Measurements from ENCODE around the gene RPIA.
"Not testable (repeated sequence)": the region's sequence is repeated elsewhere in the genome, so short reads cannot be mapped to it uniquely, and the experiment has no call there.

The RPIA gene

DNA sequence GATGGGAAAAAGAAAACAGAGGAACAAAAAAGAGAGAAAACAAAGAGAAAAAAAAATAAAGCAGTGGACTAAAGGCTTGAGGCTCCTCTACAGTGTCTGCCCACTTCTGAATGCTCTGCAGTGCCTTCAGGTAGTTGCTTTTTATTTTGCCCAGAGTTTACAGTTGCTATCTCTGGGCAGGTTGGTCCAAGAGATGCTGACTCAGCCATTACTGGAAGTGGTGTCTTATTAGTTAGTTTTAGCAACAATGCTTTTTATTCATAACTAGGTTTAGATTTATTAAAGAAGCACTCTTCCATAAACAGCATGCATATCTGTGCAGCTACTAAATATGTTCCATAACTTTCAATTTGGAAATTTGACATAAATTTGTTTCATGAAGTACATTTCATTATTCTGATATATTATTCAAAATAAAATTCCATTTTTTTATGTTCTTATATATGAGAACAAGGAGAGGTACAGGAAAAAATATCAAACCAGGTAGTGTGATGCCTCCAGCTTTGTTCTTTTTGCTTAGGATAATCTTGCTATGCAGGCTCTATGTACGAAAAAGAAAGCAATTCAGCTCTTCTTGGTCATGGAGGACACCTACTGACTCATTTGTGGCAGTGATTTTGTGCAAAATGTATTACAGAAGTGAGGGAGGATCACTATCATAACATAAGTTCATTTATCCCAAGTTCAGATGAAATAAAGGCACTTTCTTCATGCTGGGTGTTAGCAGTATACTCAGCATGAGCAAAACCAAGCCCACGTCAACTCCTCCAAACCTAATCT is 69.5 kb downstream of the RPIA start:
- Histone ChIP-seq H3K27me3 (ENCODE audit: control insufficient read depth, insufficient read depth, low read length) (peaks cover 22% of the 10 kb centered on the region), H3K4me1 (ENCODE audit: control insufficient read depth, low read depth, low read length) (no peaks in the 10 kb centered on the region), H3K9me3 (ENCODE audit: control insufficient read depth, low read depth, low read length) (peaks cover 7% of the 10 kb centered on the region), H3K36me3 (ENCODE audit: control insufficient read depth, low read depth, low read length) (no peaks in the 10 kb centered on the region), H3K9ac (ENCODE audit: low read length) (no peak overlapping the region), H3K27ac (ENCODE audit: low read length) (no peak overlapping the region), H3K4me3 (ENCODE audit: low read length) (no peak overlapping the region)

DNA sequence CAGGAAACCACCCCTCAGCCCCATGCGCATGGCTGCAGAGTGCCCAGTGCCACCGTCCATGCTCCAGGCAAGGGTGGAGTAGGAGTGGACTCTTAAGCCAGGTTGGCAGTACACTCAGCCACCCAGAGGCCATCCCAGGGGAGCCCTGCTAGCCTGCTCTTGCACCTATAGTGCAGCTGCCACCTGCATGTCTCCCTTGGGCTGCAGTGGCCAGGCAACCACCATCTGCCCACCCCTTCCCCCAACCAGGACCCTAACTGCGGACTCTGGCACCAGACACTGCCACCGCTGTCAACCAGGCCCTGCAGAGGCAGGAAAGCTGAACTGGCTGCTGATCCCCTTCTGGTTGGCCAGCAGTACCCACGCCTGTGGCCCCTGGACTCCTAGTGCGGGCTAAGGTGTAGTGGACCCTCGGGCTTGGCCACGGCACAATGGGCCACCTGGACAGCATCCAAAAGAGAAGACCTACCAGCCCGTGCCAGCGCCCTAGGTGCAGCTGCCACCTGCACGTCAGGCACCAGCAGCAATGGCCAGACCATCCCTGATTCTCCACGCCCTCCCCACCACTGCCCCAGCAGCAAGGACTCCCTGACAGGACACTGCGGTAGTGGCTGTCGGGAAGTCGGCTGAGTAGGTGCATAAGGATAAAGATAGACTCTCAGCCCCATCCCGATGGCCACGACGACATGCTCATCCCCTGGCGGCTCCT is 72.8 kb downstream of the RPIA start:
- Histone ChIP-seq H3K36me3 (ENCODE audit: control insufficient read depth, low read depth, low read length) (no peaks in the 10 kb centered on the region), H3K4me3 (ENCODE audit: low read length) (no peak overlapping the region), H3K27me3 (ENCODE audit: control insufficient read depth, insufficient read depth, low read length) (peaks cover 30% of the 10 kb centered on the region), H3K4me1 (ENCODE audit: control insufficient read depth, low read depth, low read length) (no peaks in the 10 kb centered on the region), H3K9ac (ENCODE audit: low read length) (no peak overlapping the region), H3K9me3 (ENCODE audit: control insufficient read depth, low read depth, low read length) (peaks cover under 1% of the 10 kb centered on the region), H3K27ac (ENCODE audit: low read length) (no peak overlapping the region)

DNA sequence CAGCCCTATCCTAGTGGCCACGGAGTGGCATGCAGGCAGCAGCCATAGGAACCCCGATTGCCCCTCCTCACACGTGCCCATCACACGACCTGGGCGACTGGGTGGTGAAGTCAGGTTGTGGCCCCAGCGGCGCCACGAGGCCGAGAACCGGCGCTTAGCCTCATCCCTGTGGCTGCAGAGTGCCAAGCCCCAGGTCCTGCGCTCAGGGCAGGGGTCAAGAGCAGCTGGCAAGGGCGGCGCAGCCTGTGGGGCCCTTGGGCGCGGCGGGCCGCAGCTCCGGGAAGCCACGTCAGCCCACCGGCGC is 73.3 kb downstream of the RPIA start:
- H3K4me1 ChIP-seq (ENCODE audit: control insufficient read depth, low read depth, low read length) = no peaks in the 10 kb centered on the region
- no peak overlapping the region for H3K9ac ChIP-seq (ENCODE audit: low read length)
- peak overlapping the region; percentile 38 for H3K4me3 ChIP-seq (ENCODE audit: low read length)
- no peaks in the 10 kb centered on the region for H3K9me3 ChIP-seq (ENCODE audit: control insufficient read depth, low read depth, low read length)
- H3K27me3 ChIP-seq (ENCODE audit: control insufficient read depth, insufficient read depth, low read length) = peaks cover 30% of the 10 kb centered on the region
- no peak overlapping the region for H3K27ac ChIP-seq (ENCODE audit: low read length)
- H3K36me3 ChIP-seq (ENCODE audit: control insufficient read depth, low read depth, low read length) = no peaks in the 10 kb centered on the region

DNA sequence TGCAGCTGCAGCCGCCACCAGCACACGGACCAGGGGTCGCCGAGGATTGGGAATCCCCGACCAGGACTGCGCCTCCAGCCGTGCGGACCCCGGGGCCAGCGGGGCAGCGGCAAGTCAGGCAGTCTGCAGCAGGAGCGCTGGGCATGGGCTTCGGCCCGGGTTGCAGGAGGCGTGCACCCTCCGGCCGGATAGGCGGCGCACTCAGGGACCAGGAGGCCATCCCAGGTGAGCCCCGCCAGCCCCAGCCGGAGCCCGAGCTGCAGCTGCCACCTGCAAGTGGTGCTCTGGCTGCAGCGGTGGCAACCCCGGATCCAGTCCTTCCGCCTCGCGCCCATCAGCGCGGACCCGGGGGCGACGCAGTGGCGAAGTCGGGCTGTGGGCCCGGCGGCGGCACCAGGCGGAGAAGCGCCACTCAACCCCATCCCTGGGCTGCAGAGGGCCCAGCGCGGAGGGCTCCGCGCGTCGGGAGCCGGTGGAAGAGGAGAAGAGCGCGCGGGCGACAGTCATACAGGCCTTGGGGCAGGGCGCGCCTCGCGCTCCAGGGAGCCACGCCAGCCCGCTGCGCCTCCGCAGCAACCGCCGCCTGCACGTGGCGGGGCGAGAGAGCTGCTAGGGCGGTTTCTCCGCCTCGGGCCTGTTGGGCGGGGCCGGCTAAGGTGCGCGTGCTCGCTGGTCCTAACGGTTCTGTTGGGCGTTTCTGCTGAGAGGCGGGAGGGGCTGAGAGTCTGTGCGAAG is 73.8 kb downstream of the RPIA start:
- no peak overlapping the region for H3K27ac ChIP-seq (ENCODE audit: low read length)

DNA sequence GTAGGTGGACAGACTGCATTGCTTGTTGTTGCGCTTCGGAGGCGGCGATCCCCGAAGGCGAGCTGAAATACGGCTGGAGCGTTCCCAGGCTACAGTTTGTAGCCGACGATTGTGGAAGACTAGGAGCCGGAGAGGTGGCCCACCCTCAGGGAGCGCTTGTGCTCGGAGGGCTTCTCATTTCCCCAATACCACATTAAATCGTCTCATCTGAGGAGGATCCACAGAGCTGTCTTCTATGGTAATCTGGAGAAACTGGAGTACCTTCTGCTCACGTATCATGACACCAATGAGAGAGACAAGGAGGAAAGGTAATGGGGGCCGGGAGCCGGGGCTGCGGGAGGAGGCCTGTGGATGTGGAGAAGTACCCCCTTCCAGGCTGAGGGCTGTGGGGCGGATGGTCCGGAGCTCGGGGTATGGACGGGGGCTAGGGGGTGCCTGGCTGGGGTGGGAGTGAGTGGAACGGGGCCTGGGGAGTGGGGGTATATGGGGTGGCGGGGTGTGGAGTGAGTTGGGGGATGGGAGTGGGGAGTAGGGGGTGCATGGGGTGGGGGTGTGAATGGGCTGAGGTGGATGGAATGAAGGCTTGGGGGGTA is 74.5 kb downstream of the RPIA start:
- not testable (repeated sequence) for H3K4me1 ChIP-seq (ENCODE audit: control insufficient read depth, low read depth, low read length); H3K9ac ChIP-seq (ENCODE audit: low read length); H3K27ac ChIP-seq (ENCODE audit: low read length); H3K36me3 ChIP-seq (ENCODE audit: control insufficient read depth, low read depth, low read length); H3K9me3 ChIP-seq (ENCODE audit: control insufficient read depth, low read depth, low read length)
- Histone ChIP-seq H3K27me3 (ENCODE audit: control insufficient read depth, insufficient read depth, low read length) (peaks cover 30% of the 10 kb centered on the region), H3K4me3 (ENCODE audit: low read length) (peak overlapping the region; percentile 38)

More for the DNA sequence above, 73.8 kb downstream of the RPIA start:
- Histone ChIP-seq H3K27me3 (ENCODE audit: control insufficient read depth, insufficient read depth, low read length) (peaks cover 30% of the 10 kb centered on the region), H3K9me3 (ENCODE audit: control insufficient read depth, low read depth, low read length) (no peaks in the 10 kb centered on the region), H3K4me3 (ENCODE audit: low read length) (peak overlapping the region; percentile 38), H3K4me1 (ENCODE audit: control insufficient read depth, low read depth, low read length) (no peaks in the 10 kb centered on the region), H3K36me3 (ENCODE audit: control insufficient read depth, low read depth, low read length) (no peaks in the 10 kb centered on the region), H3K9ac (ENCODE audit: low read length) (no peak overlapping the region)

DNA sequence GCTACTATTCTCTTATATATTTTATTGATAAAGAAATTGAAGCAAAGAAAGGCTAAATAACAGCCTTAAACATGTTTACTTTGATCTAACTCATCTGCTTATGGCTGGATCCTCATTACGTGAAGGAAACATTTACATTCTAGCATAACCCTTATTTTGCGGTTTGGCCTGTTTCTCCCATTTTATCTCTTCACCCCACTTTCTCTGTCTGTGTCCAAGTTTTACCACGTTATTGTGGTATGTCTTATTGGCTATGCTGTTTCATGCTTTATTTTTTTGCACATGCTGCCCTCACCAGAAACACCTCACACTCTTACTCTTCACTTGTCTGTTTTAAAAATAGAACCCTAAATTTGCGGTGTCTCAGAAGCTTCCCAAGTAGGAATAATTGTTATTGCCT is 78.5 kb downstream of the RPIA start:
- no peak overlapping the region for H3K27ac ChIP-seq (ENCODE audit: low read length)

DNA sequence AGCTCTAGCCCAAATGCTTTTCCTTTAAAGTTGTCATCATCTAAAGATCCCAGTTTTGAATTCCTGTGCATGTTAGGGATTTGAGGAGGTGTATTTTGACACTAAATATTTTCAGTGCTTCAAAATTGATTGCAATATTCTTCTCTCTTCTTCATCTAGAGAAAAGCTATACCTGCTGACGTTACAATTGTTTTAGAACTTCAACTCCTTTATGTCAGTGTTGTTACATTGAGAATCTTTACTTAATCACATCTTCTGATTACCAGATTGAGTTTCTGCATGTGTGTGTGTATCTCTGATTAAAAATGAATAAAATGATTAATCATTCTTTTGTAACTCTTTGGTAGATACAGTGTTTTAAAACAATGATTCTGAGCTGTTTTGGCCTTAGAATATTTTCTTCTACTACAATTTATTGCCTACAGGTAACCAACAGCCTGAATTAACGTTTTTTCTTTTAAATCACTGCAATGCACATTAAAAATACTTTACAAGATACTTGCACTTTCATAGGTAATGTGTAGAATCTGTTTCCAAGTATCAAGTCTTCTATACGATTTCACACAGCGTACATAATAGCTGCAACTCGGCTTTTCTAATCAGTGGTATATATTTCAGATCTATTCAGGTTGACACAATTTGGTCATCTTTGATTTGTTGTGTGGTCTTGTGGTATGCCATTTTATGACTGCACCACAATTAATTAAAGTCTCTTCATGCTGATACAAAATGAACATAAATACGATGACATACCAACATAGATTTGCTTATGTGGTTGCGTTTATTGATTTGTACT is 82.0 kb downstream of the RPIA start:
- not testable (repeated sequence) for H3K27ac ChIP-seq (ENCODE audit: low read length); H3K9me3 ChIP-seq (ENCODE audit: control insufficient read depth, low read depth, low read length); H3K9ac ChIP-seq (ENCODE audit: low read length); H3K36me3 ChIP-seq (ENCODE audit: control insufficient read depth, low read depth, low read length); H3K27me3 ChIP-seq (ENCODE audit: control insufficient read depth, insufficient read depth, low read length); H3K4me1 ChIP-seq (ENCODE audit: control insufficient read depth, low read depth, low read length); H3K4me3 ChIP-seq (ENCODE audit: low read length)

More for the DNA sequence above, 78.5 kb downstream of the RPIA start:
- no peak overlapping the region for H3K9ac ChIP-seq (ENCODE audit: low read length)
- no peaks in the 10 kb centered on the region for H3K4me1 ChIP-seq (ENCODE audit: control insufficient read depth, low read depth, low read length)
- H3K36me3 ChIP-seq (ENCODE audit: control insufficient read depth, low read depth, low read length) = no peaks in the 10 kb centered on the region
- H3K27me3 ChIP-seq (ENCODE audit: control insufficient read depth, insufficient read depth, low read length) = peaks cover 17% of the 10 kb centered on the region
- no peak overlapping the region for H3K4me3 ChIP-seq (ENCODE audit: low read length)
- H3K9me3 ChIP-seq (ENCODE audit: control insufficient read depth, low read depth, low read length) = peaks cover 4% of the 10 kb centered on the region

DNA sequence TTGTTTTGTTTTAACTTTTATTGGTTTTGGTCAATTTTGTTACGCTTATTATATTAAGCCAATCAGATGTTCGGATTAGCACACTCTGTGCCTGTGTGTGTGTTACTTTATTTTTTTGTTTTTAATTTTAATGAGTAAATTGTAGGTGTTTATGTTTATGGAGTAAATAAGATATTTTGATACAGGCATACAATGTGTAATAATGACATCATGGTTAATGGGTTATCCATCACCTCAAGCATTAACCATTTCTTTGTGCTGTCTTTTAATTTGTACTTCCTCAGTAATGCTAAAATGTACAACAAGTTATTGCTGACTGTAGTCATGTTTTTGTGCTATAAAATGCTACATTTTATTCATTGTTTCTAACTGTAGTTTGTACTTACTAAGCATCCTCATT is 97.7 kb downstream of the RPIA start:
- not testable (repeated sequence) for H3K36me3 ChIP-seq (ENCODE audit: control insufficient read depth, low read depth, low read length); H3K27ac ChIP-seq (ENCODE audit: low read length); H3K4me1 ChIP-seq (ENCODE audit: control insufficient read depth, low read depth, low read length); H3K9me3 ChIP-seq (ENCODE audit: control insufficient read depth, low read depth, low read length); H3K4me3 ChIP-seq (ENCODE audit: low read length); H3K9ac ChIP-seq (ENCODE audit: low read length); H3K27me3 ChIP-seq (ENCODE audit: control insufficient read depth, insufficient read depth, low read length)

DNA sequence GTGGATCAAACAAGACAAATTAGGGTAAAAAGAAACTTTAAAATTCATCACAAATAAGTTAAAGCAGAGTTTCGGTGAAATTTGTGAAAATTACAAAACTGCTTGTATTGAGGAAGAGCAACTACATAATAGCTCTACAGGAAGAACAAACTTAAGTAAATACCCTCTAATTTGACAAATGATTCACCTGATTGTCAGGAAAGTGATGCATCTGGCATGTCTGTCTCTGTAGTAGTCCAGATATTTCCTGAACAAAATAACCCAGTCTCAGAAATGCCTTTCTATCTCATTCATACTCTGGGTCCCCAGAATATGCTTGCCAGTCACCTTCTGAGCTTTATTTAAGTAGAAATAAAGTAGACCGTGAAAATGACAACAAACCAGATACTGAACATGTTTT is 104.5 kb downstream of the RPIA start:
- not testable (repeated sequence) for H3K4me3 ChIP-seq (ENCODE audit: low read length); H3K9ac ChIP-seq (ENCODE audit: low read length); H3K9me3 ChIP-seq (ENCODE audit: control insufficient read depth, low read depth, low read length); H3K27ac ChIP-seq (ENCODE audit: low read length); H3K36me3 ChIP-seq (ENCODE audit: control insufficient read depth, low read depth, low read length); H3K4me1 ChIP-seq (ENCODE audit: control insufficient read depth, low read depth, low read length); H3K27me3 ChIP-seq (ENCODE audit: control insufficient read depth, insufficient read depth, low read length)

DNA sequence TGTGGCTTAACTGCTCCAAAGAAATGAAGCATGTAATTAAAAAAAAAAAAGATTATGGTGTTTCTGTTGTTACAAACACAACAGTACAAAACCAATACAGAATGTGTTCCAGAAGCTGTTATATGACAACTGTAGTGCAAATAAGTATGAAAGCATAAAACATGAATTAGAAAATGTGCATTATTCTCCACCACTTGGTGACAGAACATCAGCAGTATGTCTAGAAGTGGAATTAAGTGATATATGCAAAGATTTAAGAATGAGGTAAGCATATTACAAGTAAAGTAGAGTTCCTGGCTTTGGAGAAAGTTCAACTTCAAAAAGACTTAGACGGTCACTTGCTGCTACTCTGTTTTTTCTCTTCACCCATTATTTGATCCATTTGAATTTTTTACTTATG is 105.0 kb downstream of the RPIA start:
- not testable (repeated sequence) for H3K9me3 ChIP-seq (ENCODE audit: control insufficient read depth, low read depth, low read length); H3K4me3 ChIP-seq (ENCODE audit: low read length); H3K27ac ChIP-seq (ENCODE audit: low read length); H3K36me3 ChIP-seq (ENCODE audit: control insufficient read depth, low read depth, low read length); H3K27me3 ChIP-seq (ENCODE audit: control insufficient read depth, insufficient read depth, low read length); H3K9ac ChIP-seq (ENCODE audit: low read length); H3K4me1 ChIP-seq (ENCODE audit: control insufficient read depth, low read depth, low read length)

DNA sequence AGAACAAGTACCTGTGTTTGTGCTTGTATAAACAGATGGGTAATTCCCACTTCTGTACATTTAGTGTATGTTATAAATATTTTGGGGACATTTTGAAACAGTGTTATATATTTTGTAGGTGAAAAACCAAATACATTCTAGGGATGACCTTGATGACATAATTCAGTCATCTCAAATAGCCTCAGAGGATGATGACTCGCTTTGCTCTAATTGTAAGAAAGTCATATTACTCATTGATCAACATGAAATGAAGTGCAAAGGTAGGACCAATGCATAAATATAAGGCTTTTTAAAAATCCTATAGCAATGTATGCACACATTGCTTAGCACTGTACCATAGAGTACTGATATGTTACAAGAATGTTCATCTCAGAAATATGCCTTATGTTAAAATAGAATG is 105.7 kb downstream of the RPIA start:
- H3K9me3 ChIP-seq (ENCODE audit: control insufficient read depth, low read depth, low read length); H3K27me3 ChIP-seq (ENCODE audit: control insufficient read depth, insufficient read depth, low read length); H3K27ac ChIP-seq (ENCODE audit: low read length); H3K4me3 ChIP-seq (ENCODE audit: low read length); H3K4me1 ChIP-seq (ENCODE audit: control insufficient read depth, low read depth, low read length); H3K36me3 ChIP-seq (ENCODE audit: control insufficient read depth, low read depth, low read length); H3K9ac ChIP-seq (ENCODE audit: low read length): not testable (repeated sequence)
